ENCODE measurements around the gene TBC1D10B.

GRCh38 chr16:30368122-30368791 is 2.0 kb downstream of the TBC1D10B start:
- no peak for TF ChIP-seq EP300 (IDR thresholded peaks at IDR 0.05)
- TF ChIP-seq POLR2A (IDR thresholded peaks at IDR 0.05) = no peak
- TF ChIP-seq, protein P1, sequence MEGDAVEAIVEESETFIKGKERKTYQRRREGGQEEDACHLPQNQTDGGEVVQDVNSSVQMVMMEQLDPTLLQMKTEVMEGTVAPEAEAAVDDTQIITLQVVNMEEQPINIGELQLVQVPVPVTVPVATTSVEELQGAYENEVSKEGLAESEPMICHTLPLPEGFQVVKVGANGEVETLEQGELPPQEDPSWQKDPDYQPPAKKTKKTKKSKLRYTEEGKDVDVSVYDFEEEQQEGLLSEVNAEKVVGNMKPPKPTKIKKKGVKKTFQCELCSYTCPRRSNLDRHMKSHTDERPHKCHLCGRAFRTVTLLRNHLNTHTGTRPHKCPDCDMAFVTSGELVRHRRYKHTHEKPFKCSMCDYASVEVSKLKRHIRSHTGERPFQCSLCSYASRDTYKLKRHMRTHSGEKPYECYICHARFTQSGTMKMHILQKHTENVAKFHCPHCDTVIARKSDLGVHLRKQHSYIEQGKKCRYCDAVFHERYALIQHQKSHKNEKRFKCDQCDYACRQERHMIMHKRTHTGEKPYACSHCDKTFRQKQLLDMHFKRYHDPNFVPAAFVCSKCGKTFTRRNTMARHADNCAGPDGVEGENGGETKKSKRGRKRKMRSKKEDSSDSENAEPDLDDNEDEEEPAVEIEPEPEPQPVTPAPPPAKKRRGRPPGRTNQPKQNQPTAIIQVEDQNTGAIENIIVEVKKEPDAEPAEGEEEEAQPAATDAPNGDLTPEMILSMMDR (IDR thresholded peaks at IDR 0.05) = no peak

All from ovary (tissue), 3 donors.